Left renal cortex interstitium (tissue), 4 donors: Measurements from ENCODE around the gene AQP3. TPM values are rescaled to one million over a fixed set of nuclear protein-coding genes. Genes with fewer than 3 reads are reported as not detected.
A peak's percentile ranks its signal among the peaks of the same experiment; 100 is the strongest.
"Not testable (repeated sequence)": the region's sequence is repeated elsewhere in the genome, so short reads cannot be mapped to it uniquely, and the experiment has no call there.

Source experiments
- DNase-seq, 4 donors: peaks; one replicate each; pipeline ENCODE4 v3.0.0-alpha.2; 2013; ENCODE audit warnings: low read depth in 4 of 4, low spot score in 2 of 4, missing footprints in 1 of 4
- polyA plus RNA-seq, 4 donors: library from polyadenylated mRNA; unstranded; fragments of 120-200 nt; gene quantifications; one replicate each; pipeline ENCODE4 v1.2.1, GENCODE V29; 2013; ENCODE audit not compliant: insufficient read length in 4 of 4

Gene AQP3
- polyA plus RNA-seq: 100 to 1,000 TPM in 1 of 4 donors, 10 to 100 TPM in 3; 45.5 to 100 (median 49.4) TPM

DNA sequence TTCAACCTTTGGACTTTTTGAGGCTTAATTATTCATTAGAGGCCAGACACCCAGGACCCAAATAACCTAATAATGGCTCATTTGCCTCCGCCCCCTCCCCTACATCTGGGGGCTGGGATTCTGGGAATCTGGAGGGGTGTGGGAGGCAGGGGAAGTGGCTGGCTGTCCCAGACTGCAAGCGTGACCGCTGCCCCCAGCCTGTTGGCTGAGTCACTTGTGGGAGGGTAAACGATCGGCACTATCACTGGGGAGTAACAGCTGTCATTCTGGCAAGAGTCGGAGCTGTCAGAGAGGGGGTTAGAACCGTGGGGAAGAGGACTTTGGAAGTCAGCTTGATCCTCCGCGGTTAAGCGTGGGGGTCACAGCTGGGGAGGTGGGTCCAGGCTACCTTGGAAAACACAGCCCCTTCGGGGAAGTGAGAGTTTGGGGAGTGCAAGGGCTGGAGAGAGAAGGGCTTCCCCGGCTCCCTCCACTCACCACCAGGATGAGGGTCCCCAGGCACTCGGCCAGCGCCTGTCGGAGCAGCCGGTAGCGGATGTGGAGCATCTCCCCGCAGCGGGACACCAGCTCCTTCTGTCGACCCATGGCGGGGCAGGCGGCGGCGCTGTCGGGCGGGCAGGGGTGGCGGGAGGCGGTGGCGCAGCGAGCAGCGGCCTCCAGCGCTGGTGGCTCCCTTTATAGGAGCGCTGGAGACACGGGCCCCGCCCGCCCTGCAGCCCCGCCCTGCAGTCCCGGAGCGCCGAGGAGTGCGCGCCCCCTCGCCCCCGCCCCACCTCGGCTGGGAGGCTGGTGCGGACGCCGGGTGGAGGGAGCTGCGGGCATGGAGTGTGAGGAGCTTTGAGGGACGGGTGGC, at the start of gene AQP3:
Gene AQP3 (minus strand): TSS at position 648 of the 853 bp plus-strand sequence. CDS start 63 bp downstream, at position 585.
- no peak for DNase-seq

DNA sequence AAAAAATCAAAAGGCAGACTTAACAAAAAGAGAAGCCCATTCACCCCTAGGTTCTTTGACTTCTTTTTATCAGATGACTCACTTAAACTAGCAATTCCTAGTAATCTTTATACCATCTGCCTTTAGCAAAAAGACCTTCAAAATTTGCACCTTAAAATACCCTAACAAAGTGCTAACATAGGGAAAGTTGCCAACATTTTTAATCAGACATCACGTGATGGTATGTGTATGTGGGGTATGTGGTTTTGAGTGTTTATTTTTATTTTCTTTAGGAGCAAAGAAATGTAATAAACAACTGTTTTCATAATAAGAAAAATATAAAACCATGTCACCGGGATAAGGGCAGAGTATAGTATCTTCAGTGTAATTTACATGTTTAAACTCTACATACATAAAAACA, 46.4 kb upstream of the AQP3 start:
- not testable (repeated sequence) for DNase-seq

DNA sequence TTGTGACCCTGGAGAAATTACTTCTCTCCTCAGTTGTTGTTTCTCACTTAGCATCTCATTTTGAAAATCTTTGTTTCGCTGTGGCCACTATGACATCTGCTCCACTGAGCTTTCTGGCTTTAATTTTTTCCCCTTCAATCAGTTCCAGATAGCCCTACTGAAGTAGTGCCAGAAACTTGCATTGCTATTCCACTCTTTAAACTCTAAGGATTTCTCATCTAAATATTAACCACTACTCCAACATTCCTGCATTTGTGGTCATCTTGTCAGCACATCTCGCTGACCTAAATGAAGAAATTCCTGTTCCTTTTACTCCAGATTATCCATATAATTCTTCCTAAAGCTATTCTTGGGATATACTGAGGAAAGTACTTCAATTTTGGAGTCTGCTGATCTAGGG, 41.7 kb upstream of the AQP3 start:
- no peak for DNase-seq

DNA sequence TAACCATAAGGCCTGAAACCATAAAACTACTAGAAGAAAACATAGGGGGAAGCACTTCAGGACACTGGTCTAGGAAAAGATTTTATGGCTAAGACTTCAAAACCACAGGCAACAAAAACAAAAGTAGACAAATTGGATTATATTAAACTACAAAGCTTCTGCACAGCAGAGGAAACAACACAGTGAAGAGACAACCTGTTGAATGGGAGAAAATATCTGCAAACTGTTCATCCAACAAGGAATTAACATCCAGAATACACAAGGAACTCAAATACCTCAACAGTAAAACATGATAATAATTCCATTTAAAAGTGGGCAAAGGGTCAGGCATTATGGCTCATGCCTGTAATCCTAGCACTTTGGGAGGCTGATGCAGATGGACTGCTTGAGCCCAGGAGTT, 37.9 kb upstream of the AQP3 start:
- not testable (repeated sequence) for DNase-seq

DNA sequence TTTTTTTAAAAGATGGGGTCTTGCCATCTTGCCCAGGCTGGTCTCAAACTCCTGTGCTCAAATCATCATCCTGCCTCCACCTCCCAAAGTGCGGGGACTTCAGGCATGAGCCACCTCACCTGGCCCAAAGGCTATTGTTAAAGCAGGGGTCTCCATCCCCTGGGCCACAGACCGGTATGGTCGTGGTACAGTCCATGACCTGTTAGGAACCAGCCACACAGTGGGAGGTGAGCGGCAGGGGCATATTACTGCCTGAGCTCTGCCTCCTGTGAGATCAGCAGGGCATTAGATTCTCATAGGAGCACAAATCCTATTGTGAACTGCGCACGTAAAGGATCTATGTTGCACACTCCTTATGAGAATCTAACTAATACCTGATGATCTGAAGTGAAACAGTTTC, 33.6 kb upstream of the AQP3 start:
- no peak for DNase-seq

DNA sequence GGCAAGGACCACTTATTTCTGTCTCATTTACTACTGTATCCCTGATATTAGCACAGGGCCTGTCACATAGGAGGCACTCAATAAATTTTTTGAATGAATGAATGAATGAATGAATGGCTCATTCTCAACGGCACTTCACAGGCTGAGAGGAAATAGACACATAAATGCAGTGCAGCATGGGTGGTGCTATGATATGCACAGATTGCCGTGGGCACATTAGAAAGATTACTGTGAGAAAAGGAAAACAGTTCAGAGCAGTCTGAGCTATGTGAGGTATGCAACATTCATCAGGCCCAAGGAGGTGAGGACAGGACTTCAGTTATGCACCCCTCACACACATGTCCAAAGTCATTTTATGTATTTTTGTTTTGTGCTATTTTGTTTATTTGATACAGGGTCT, 32.7 kb upstream of the AQP3 start:
- DNase-seq: no peak

DNA sequence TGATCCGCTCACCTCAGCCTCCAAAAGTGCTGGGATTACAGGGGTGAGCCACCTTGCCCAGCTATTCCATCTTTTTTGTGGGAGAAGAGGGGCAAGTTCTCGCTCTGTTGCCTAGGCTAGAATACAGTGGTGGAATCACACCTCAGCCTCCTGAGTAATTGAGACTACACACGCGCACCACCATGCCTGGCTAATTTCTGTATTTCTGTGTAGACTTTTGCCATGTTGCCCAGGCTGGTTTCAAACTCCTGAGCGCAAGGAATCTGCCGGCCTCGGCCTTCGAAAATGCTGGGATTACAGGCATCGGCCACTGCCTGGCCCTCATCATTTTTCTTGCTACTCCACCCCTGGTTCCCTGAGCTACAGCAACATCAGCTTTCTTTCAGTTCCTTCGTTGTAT, 29.1 kb upstream of the AQP3 start:
- no peak for DNase-seq

DNA sequence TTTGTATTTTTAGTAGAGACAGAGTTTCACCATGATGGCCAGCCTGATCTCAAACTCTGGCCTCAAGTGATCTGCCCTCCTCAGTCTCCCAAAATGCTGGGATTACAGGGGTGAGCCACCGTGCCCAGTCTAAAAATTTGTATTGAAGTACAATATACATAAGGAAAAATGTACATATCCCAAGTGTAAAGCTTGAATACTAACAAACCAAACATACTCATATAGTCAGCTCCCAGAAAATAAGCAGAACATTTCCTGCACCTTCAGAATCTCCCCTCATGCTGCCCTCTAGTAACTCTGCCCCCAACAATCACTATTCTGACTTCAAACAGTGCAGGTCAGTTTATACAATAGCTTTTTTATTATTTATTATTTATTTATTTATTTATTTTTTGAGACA, 28.0 kb upstream of the AQP3 start:
- DNase-seq: no peak

DNA sequence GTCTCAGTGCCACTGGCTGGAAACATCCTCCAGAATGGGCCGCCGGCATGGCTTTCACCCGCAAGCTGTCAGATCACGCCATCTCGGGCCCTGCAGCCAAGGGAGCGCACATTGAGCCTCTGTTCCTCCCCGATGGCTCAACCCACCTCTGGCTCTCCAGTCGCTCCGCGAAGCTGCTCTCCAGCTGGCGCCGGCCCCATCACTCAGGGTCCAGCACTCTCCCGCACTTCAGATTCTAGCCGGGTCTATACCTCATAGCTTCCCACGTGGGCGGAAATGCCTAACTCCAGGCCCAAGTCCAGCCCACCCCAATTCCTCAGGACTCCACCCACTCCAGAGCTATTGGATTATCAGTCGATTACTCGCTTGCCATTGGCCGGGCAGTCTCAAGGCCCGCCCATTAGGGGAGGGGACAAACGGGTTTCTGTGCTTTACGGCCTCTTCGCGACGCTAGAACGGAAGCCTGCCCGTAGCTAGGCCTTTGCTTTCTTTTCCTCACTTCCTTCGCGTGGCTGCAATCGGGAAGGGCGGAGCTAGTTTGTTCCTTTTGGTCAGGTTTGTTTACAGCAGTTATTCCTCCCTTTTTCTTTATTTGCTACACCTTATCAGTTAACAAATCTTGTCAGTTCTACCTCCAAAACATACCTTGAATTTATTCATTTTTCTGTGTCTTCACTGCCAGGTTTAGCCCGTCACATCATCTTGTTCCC, 26.4 kb upstream of the AQP3 start, which contains the start of gene NOL6:
Gene NOL6 (minus strand): TSS at position 282 of the 710 bp plus-strand sequence. CDS start 82 bp downstream, at position 200.
- DNase-seq: peak; percentile 92 to 99 (median 98)

DNA sequence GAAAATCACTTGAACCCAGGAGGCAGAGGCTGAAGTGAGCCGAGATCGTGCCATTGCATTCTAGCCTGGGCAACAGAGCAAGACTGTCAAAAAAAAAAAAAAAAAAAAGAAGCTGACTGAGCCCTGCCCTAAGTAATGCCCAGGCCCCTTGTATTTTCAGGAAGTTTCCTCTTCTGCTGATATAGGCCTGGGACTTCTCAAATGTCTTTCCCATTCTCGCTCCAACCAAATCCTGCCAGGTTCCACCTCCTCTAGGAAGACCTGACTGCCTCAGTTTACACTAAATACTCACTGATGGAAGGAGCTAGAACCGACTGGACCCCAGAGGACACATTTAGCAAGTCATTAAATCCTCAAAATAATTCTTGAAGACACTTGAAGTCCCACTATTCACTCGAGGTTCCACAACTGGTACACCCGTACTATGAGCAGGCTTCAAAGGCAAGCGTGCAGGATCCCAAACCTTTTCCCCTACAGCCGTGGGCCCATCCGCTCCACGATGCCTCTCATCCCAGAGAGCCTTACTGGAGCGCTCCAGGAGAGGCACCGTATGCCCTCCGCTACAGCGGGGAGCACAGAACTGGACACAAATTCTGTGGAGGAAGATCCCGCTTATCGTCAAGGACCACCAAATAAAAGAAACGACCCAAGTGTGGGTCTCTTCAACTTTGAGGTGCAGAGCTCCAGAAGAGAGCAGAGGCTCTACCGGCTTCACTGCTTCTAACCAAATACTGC, 25.7 kb upstream of the AQP3 start:
- DNase-seq: no peak

DNA sequence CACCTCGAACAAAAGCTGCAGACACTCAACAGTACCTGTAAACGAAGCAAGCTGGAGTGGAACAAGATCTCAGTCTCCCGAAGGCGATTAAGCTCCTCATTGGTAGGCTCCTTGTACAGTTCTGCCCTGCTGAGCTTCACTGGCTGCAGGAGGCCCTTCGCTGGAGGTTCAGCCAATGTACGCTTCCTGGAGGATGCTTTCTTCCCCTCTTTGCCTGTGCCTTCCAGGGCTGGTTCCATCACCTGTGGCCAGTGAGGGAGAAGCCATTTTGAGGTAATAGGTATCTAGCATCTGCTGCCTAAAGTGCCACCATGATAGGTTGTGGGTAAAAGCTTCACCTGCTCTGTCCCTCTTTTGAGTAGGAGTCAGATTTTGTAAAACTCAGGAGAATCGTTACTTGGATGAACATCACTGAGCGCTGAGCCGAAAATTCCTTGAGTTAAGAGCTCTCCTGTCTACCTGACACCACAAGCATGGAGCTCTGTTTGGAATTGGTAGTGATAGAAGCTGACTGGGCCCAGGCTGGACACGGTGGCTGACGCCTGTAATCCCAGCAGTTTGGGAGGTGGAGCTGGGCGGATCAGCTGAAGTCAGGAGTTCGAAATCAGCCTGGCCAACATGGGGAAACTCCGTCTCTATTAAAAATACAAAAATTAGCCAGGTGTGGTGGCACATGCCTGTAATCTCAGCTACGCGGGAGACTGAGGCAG, 24.9 kb upstream of the AQP3 start:
- no peak for DNase-seq

DNA sequence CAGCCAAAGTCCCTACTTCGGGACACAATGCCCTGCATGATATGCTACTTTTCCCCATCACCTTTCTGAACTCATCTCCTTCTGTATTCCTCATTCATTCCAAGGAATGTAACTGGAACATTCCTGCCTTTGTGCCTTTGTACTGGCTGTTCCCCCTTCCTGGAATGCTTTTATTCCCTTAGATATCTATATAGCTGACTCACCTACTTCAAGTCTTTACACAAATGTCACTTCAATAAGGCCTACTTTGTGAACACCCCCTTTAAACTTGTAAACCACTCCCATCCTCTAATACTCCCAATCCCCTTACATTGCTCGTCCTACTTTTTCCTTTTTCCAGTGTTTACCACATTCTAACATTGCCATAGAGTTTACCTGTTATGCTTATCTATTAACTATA, 24.0 kb upstream of the AQP3 start:
- DNase-seq: no peak

DNA sequence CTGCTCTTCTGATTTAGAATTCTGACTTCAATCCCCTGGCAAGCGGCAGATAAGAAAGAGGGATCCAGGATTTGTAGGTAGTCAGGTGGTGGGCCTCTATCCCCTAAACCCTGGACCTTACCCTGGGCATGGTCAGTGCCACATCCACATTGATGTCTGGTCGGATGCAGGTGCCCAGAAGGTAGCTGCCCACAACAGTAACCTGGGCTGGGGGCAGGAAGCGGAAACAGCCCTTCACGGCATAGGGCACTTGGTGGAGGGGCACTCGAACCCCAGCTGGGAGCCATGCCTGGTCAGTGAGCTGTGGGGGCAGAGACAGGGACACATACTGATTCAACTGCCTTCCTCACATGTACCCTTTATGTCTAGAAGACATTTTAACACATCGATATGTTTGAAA, 22.5 kb upstream of the AQP3 start:
- no peak for DNase-seq

DNA sequence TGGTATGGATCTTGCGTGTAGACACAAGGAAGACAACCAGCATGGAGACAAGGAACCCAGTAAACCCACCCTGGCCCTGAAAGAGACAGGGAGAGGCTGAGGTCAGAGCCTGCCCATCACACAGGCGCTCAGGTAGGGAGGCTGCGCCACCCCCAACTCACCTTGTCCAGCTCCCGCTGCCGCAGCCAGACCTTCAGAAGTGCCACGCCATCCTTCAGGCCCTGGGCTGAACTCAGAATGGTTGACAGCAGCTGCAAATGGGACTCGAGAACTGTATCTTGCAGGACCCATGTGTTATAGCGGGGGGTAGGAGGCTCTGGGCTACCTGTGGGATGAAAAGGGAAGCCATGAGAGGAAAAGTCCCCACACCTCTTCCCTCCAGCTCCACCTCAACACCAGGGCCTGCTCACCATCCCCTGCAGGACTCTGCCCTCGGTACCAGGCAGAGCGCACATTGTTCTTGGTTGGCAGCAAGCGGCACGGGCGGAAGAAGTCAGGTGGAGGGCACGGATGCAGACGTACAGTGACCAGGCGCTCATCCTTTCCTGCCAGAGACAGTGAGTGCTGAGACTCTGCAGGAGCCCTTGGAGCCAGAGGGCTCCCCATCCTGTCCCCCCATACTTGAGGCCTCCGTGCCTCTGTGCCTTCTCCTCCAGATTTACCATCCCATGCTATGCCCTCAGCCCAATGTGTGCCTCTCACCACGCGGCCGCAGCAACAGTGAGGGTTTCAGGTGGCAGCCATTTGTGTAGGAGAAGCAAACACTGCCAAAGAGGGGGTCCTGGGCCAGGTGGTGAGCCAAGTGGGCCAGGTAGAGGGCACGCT, 21.6 kb upstream of the AQP3 start:
- DNase-seq: no peak

DNA sequence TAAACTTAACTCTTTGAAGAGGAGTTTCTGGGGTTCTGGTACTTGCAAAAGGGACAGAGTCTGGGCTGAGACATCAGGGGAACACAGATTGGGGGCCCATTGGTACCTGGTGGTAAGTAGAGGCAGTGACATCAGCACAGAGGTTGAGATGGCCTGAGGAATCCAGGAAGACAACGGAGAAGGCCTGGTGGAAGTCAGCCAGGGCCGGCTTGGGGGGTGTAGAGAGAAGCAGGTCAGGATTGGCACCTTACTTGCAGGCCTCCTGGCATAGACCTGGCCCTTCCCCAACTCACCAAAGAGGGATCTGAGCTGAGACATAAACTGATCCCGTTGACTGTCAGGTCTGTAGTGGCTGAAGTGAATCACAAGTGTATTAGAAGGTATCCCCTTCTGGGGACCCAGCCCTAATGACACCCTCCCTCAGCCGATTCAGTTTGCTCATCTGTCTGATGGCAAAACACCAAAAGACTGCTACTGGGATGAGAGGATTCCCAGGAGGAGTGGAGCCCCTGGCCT, 20.9 kb upstream of the AQP3 start:
- DNase-seq: no peak

DNA sequence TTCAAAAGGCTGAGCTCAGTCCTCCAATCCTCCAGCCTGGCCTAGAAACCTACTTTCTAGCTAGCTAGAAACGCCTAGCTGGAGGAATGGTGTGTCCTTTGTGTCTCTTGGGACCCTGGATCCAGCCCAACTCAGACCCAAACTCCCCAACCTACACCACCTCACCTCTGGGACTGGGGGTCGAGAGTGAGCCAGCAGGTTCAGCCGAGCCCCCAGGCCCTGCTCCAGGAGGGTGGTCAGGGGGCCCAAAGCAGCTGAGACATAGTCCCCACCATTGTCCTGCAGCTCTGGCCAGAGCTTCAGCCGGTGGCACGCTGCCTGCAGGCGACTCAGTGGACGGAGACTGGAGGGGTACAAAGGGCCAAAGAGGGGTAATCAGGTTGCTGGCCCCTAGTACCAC, 20.1 kb upstream of the AQP3 start:
- no peak for DNase-seq

DNA sequence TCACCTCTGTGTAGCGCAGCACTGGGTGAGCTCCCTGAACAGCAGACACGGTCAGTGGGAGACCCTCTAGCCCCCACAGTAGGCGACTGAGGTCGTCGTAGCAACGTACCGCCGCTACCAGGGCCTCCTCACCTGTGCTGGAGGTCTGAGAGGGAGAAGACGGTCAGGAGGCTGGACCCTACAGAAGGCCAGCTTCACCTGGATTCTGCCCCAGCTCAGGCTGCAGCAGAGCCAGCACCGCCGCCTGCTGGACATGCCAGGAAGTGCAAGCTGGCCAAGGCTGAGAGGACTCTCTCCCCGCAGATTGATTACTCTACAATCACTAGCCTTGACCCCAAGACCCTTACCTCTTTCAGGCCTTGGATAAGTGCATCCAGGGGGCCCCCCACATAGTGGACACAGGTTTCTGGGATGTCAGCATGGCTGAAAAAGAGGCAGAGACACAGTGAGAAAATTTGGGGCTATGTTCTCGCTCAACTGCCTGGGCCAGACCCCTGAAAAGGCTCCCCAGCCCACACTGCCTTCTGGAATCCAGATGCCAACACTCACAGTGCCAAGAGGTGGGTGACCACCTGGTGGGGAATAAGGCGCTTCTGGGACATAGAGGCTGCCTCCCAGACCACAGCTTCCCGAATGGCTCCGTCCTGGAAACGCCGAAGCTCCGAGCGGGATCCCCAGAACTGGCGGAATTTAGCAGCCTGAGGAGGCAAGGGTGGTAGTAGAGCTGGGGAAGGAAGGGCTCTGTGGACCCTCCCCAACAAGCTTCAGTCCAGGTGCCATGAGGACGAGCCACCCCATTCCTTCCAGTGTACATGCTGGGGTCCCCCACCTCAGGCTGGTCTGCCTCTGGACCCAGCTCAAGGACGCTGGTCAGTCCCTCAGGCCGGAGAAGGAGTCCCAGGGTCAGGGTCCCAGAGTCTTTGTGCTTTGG, 19.4 kb upstream of the AQP3 start:
- no peak for DNase-seq
